PC-3 (cell line): ENCODE measurements around the gene TTC16. TPM values are rescaled to one million over a fixed set of nuclear protein-coding genes. Genes with fewer than 3 reads are reported as not detected.

Experiments
- ATAC-seq: fragments of 200-7000 bp; cut with Tn5 transposase; 2 replicates; pipeline ENCODE4 v1.9.1; 2020; ENCODE audit warnings: mild to moderate bottlenecking, moderate library complexity
- BruUV-seq: library from RNA; stranded (reverse); fragments of 400-500 nt; replicated peaks from 2 replicates; lab custom pipeline; 2021; lab: Mats Ljungman, UMichigan
- CTCF ChIA-PET: fragments of 300-600 bp; sonication (Branson Sonifier 250); formaldehyde crosslinking; loops from one replicate; lab custom pipeline; 2022; ENCODE audit warnings: antibody characterized with exemption; lab: Charles Lee
- POLR2A ChIA-PET: fragments of 300-600 bp; sonication (Branson Sonifier 250); formaldehyde crosslinking; loops from one replicate; lab custom pipeline; 2022; ENCODE audit warnings: antibody characterized with exemption; ENCODE audit not compliant: unreplicated experiment; lab: Charles Lee
- DNase-seq: peaks from one replicate; pipeline ENCODE4 v3.0.0-alpha.2; 2015
- H2AFZ ChIP-seq: fragments of 300-600 bp; sonication (generic); 2 replicates; pipeline ENCODE4 v1.6.0; 2016; ENCODE audit warnings: antibody characterized with exemption, low read length
- H3F3A ChIP-seq: fragments of 300-600 bp; sonication (generic); one replicate; pipeline ENCODE4 v1.6.0; 2017; ENCODE audit warnings: antibody characterized with exemption, low read length, control low read depth, mild to moderate bottlenecking; ENCODE audit not compliant: unreplicated experiment
- H3K27ac ChIP-seq: fragments of 300-600 bp; sonication (generic); 2 replicates; pipeline ENCODE4 v1.5.1; 2016; ENCODE audit warnings: mild to moderate bottlenecking, low read length
- H3K27me3 ChIP-seq: fragments of 300-600 bp; sonication (generic); 2 replicates; pipeline ENCODE4 v1.6.1; 2016; ENCODE audit warnings: low read length, mixed read lengths
- H3K36me3 ChIP-seq: fragments of 300-600 bp; sonication (generic); 2 replicates; pipeline ENCODE4 v1.6.1; 2016; ENCODE audit warnings: low read depth, mixed run types, low read length, mixed read lengths
- H3K4me1 ChIP-seq: fragments of 300-600 bp; sonication (generic); 2 replicates; pipeline ENCODE4 v1.5.1; 2016; ENCODE audit warnings: low read length; ENCODE audit not compliant: insufficient read depth
- H3K4me2 ChIP-seq: fragments of 300-600 bp; sonication (generic); 2 replicates; pipeline ENCODE4 v1.6.0; 2016; ENCODE audit warnings: low read length
- H3K4me3 ChIP-seq: fragments of 300-600 bp; sonication (generic); 2 replicates; pipeline ENCODE4 v1.5.1; 2016; ENCODE audit warnings: mild to moderate bottlenecking, low read length, mixed read lengths
- H3K79me2 ChIP-seq: fragments of 300-600 bp; sonication (generic); 2 replicates; pipeline ENCODE4 v1.6.1; 2017; ENCODE audit warnings: low read length, mixed read lengths
- H3K9ac ChIP-seq: fragments of 300-600 bp; sonication (generic); 2 replicates; pipeline ENCODE4 v1.6.0; 2016; ENCODE audit warnings: mild to moderate bottlenecking, low read length
- H3K9me2 ChIP-seq: fragments of 300-600 bp; sonication (generic); replicated peaks from 2 replicates; pipeline ENCODE4 v1.6.1; 2016; ENCODE audit warnings: mixed run types, low read length, mixed read lengths
- H3K9me3 ChIP-seq: fragments of 300-600 bp; sonication (generic); 2 replicates; pipeline ENCODE4 v1.6.1; 2016; ENCODE audit warnings: low read length, mixed read lengths
- H4K20me1 ChIP-seq: fragments of 300-600 bp; sonication (generic); 2 replicates; pipeline ENCODE4 v1.6.1; 2016; ENCODE audit warnings: low read length, mixed read lengths
- EZH2 ChIP-seq: fragments of 300-600 bp; sonication (generic); IDR thresholded peaks from one replicate; pipeline ENCODE4 v1.6.1; 2017; ENCODE audit warnings: antibody characterized with exemption, mild to moderate bottlenecking, low read length; ENCODE audit not compliant: unreplicated experiment
- EZH2phosphoT487 ChIP-seq: fragments of 300-600 bp; sonication (generic); IDR thresholded peaks from 2 replicates; pipeline ENCODE4 v1.6.1; 2018; ENCODE audit warnings: mild to moderate bottlenecking, antibody characterized with exemption, low read length, borderline replicate concordance
- intact Hi-C: fragments of 100-400 bp; cut with micrococcal nuclease; formaldehyde crosslinking; loops from 2 replicates; pipeline ENCODE4 v1.9.0; 2023
- total RNA-seq: library from RNA; depleted of rRNA; stranded (reverse); fragments of >200 nt; gene quantifications from 2 replicates; pipeline ENCODE4 v1.2.3, GENCODE V29; 2014
- TF ChIP-seq, protein P1 (sequence below): fragments of 300-600 bp; sonication (generic); conservative IDR thresholded peaks from 2 replicates; pipeline ENCODE4 v1.5.1; 2017; ENCODE audit warnings: antibody characterized with exemption, low read depth, mild to moderate bottlenecking, low read length

TTC16 gene
- total RNA-seq, 1 experiment from 2014 or later: 0.04 TPM

DNA sequence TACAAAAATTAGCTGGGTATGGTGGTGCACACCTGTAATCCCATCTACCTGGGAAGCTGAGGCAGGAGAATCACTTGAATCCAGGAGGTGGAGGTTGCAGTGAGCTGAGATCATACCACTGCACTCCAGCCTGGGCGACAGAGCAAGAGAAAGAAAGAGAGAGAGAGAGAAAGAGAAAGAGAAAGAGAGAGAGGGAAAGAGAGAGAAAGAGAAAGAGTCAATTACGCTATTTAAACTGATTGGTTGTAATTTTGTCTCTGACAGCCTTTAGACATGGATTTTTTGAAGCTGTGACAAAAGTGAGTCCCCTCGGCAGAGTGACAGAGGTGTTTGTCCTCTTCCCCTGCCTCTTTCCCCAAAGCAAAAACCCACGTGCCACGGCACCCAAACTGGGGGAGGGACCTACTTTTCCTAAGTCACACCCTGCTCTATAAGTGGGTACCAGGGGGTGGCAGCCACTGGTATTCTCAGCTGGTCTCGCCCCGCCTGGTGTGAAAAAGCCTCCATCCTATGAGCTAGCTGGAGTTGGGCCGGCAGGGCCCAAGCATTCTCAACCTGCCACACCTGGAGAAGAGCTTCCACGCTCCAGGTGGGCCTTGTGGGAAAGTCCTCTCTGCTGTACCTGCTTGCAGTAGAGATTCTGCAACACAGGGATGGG is 12.5 kb upstream of the TTC16 start:
- H3K4me1 ChIP-seq: no peaks in the 10 kb centered on the region

DNA sequence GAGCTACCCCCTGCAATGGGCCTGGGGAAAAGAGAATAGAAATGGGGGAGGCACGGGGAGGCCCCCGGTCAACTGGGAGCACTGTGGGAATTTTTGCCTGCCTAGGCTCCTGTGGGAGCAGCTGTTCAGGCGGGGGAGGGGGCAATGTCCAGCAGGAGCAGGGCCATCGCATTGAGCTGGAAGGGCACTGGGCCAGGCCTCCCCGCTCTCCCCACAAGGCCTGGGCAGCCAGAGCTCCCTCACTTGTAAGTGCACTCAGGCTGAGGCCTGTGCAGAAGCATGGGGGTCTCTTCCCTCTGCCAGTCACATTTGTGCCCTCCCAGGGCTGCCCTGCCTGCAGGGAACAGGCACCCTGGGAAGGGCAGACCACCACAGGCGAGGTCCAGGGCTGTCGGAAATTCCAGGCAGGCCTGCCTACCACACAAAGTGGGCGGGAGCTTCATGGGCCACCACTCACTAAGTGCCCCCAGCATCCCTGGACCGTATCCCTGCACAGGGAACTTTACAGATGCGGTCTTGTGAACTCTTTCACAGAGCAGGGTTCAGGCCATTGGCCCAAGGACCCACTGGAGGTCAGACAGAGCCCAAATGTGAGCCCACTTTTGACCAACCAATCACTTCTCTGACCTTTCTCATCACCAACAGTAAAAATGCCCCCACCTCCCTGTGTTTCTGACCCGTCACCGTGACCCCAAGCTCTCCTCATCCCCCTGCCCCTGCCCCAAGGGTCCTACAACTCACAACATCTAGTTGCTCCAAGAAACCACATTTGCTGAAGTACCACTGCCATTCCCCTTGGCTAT is 10.1 kb upstream of the TTC16 start:
- H3K79me2 ChIP-seq: no peaks in the 10 kb centered on the region
- no peaks in the 10 kb centered on the region for H3K36me3 ChIP-seq
- no peak for TF ChIP-seq EZH2
- TF ChIP-seq EZH2phosphoT487: no peak
- TF ChIP-seq, protein P1, sequence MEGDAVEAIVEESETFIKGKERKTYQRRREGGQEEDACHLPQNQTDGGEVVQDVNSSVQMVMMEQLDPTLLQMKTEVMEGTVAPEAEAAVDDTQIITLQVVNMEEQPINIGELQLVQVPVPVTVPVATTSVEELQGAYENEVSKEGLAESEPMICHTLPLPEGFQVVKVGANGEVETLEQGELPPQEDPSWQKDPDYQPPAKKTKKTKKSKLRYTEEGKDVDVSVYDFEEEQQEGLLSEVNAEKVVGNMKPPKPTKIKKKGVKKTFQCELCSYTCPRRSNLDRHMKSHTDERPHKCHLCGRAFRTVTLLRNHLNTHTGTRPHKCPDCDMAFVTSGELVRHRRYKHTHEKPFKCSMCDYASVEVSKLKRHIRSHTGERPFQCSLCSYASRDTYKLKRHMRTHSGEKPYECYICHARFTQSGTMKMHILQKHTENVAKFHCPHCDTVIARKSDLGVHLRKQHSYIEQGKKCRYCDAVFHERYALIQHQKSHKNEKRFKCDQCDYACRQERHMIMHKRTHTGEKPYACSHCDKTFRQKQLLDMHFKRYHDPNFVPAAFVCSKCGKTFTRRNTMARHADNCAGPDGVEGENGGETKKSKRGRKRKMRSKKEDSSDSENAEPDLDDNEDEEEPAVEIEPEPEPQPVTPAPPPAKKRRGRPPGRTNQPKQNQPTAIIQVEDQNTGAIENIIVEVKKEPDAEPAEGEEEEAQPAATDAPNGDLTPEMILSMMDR: no peak
- H3K9me2 ChIP-seq: no peaks in the 10 kb centered on the region
- no peak overlapping the region for H3K27ac ChIP-seq
- DNase-seq (no peak), ATAC-seq (no peak)
- ChIA-PET POLR2A (no interaction called here), CTCF (no interaction called here)
- no peaks in the 10 kb centered on the region for H3F3A ChIP-seq
- H2AFZ ChIP-seq: no peak overlapping the region
- no peak overlapping the region for H3K9ac ChIP-seq
- no peaks in the 10 kb centered on the region for H3K4me1 ChIP-seq
- no peaks in the 10 kb centered on the region for H3K9me3 ChIP-seq
- BruUV-seq: no TSS peak
- no peak overlapping the region for H3K4me3 ChIP-seq
- no peaks in the 10 kb centered on the region for H3K27me3 ChIP-seq
- H4K20me1 ChIP-seq: no peaks in the 10 kb centered on the region
- intact Hi-C loops: no loop called here
- no peak overlapping the region for H3K4me2 ChIP-seq

More for the DNA sequence above, 12.5 kb upstream of the TTC16 start:
- no peaks in the 10 kb centered on the region for H3K36me3 ChIP-seq
- H3F3A ChIP-seq: no peaks in the 10 kb centered on the region
- no peak for ATAC-seq
- intact Hi-C loops: no loop called here
- H3K4me3 ChIP-seq: no peak overlapping the region
- no TSS peak for BruUV-seq
- ChIA-PET CTCF (no interaction called here), POLR2A (no interaction called here)
- TF ChIP-seq, protein P1: no peak
- TF ChIP-seq EZH2: no peak
- no peak for TF ChIP-seq EZH2phosphoT487
- H3K4me2 ChIP-seq: no peak overlapping the region
- H2AFZ ChIP-seq: no peak overlapping the region
- H3K9me2 ChIP-seq: no peaks in the 10 kb centered on the region
- no peak overlapping the region for H3K9ac ChIP-seq
- H3K9me3 ChIP-seq: no peaks in the 10 kb centered on the region
- H3K27ac ChIP-seq: no peak overlapping the region
- no peaks in the 10 kb centered on the region for H3K79me2 ChIP-seq
- H4K20me1 ChIP-seq: no peaks in the 10 kb centered on the region
- H3K27me3 ChIP-seq: no peaks in the 10 kb centered on the region
- DNase-seq: no peak
